Esophagus squamous epithelium (tissue), 5 donors: ENCODE measurements around the gene HIF1AN. TPM values are rescaled to one million over a fixed set of nuclear protein-coding genes. Genes with fewer than 3 reads are reported as not detected.

Experiments used
- DNase-seq: peaks from one replicate; lab custom pipeline; 2025; lab: John Stamatoyannopoulos, UW
- H3K27ac ChIP-seq, 4 donors: fragments of 200-600 bp; sonication (generic); one replicate each; pipeline ENCODE4 v1.5.1; 2016 to 2019; ENCODE audit warnings: mild to moderate bottlenecking in 1 of 4
- H3K27me3 ChIP-seq, 4 donors: fragments of 200-600 bp; sonication (generic); 1 replicate in 3 of 4; 2 replicates in 1 of 4; pipeline versions ENCODE4 v1.5.1 to v1.6.0; 2017 to 2021; ENCODE audit warnings: antibody characterized with exemption in 1 of 4
- H3K36me3 ChIP-seq, 3 donors: fragments of 200-600 bp; sonication (generic); one replicate each; pipeline ENCODE4 v1.5.1; 2016 to 2019
- H3K4me1 ChIP-seq, 3 donors: fragments of 200-600 bp; sonication (generic); one replicate each; pipeline ENCODE4 v1.5.1; 2017 to 2019
- H3K4me3 ChIP-seq, 4 donors: fragments of 200-600 bp; sonication (generic); 1 replicate in 3 of 4; 2 replicates in 1 of 4; pipeline ENCODE4 v1.5.1; 2016 to 2019; ENCODE audit warnings: mild to moderate bottlenecking in 2 of 4, moderate library complexity in 1 of 4
- H3K9me3 ChIP-seq, 3 donors: fragments of 200-600 bp; sonication (generic); one replicate each; pipeline ENCODE4 v1.5.1; 2016 to 2019
- CTCF ChIP-seq, 6 experiments: fragments of 450-650 bp in 4 of 6; fragments of 200-600 bp in 2 of 6; sonication (generic) in 2 of 6; IDR thresholded peaks; one replicate each; pipeline ENCODE4 v1.5.1; 2016 to 2019; ENCODE audit warnings: antibody characterized with exemption in 6 of 6, mild to moderate bottlenecking in 4 of 6, moderate library complexity in 4 of 6
- POLR2A ChIP-seq, 4 donors: fragments of 450-650 bp; IDR thresholded peaks; one replicate each; pipeline ENCODE4 v1.6.1; 2017; ENCODE audit warnings: antibody characterized with exemption in 4 of 4, mild to moderate bottlenecking in 4 of 4, moderate library complexity in 3 of 4
- WGBS, 2 donors: methylation state at CpG; one replicate each; pipeline ENCODE4 v1.1.5; 2018; 5-methylcytosine and 5-hydroxymethylcytosine counted together
- intact Hi-C: fragments of 100-400 bp; cut with DNase I; formaldehyde crosslinking; loops from one replicate; pipeline ENCODE4 v1.15.0; 2022
- total RNA-seq, 4 donors: library from RNA; depleted of rRNA; stranded (reverse); fragments of >200 nt; gene quantifications; one replicate each; pipeline ENCODE4 v1.1.0, GENCODE V29; 2016
- donor health status: DM: yes; HTN: yes; CAD: no.

Gene HIF1AN
- total RNA-seq, 4 donors from 2014 or later: 8.6 to 13.2 (median 11.6) TPM

- intact Hi-C loops: no loop called here
- H3K27me3 ChIP-seq: peaks cover 0 to 10% (median 0%) of the 10 kb centered on the region in 4 donors
- peaks cover 13 to 32% (median 14%) of the 10 kb centered on the region in 3 donors for H3K4me1 ChIP-seq
- TF ChIP-seq CTCF (IDR thresholded peaks at IDR 0.05) (no peak), POLR2A (IDR thresholded peaks at IDR 0.05) (no peak)
- H3K27ac ChIP-seq: no peak overlapping the region
- H3K9me3 ChIP-seq: no peaks in the 10 kb centered on the region
- WGBS, 2 donors: 81 to 94% methylated on average over 6 of the region's 6 CpGs
- no peak overlapping the region for H3K4me3 ChIP-seq
- no peak for DNase-seq
- peaks cover 7 to 55% (median 13%) of the 10 kb centered on the region in 3 donors for H3K36me3 ChIP-seq
Measured at GRCh38 chr10:100524206-100524605, 11.5 kb upstream of the HIF1AN start.

DNA sequence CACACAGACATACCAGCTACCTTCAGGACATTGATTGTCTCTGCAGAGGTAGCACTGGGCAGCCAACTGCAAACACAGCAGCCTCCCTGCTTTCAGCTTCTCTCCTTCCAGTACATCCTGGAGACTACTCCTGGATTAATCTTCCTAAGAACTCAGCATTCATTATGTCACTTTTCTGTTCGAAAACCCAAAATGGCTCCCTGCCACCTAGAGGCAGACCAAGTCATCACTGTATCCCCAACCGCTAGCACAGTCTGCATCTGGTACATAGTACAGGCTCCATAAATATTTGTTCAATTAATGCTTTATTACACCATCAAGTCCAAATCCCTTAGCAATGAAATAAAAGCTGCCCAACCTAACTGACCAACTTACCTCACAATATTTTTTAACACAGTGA, 11.1 kb upstream of the HIF1AN start:
- no peak overlapping the region for H3K27ac ChIP-seq

GRCh38 chr10:100528123-100528886, 7.4 kb upstream of the HIF1AN start:
- no peak for DNase-seq
- intact Hi-C loops: no loop called here
- 32 to 41% methylated on average over 6 to 7 of the region's 7 CpGs for WGBS, 2 donors
- H3K9me3 ChIP-seq: no peaks in the 10 kb centered on the region
- TF ChIP-seq POLR2A (IDR thresholded peaks at IDR 0.05) (no peak), CTCF (IDR thresholded peaks at IDR 0.05) (no peak)
- H3K4me3 ChIP-seq: peak overlapping the region; percentile 81 to 94 (median 86)
- H3K27ac ChIP-seq: peak overlapping the region in 3 of 4 donors; percentile 82 to 92 (median 89)
- peaks cover 7 to 31% (median 11%) of the 10 kb centered on the region in 3 donors for H3K4me1 ChIP-seq
- no peaks in the 10 kb centered on the region for H3K27me3 ChIP-seq
- peaks cover 7 to 46% (median 13%) of the 10 kb centered on the region in 3 donors for H3K36me3 ChIP-seq

More for the DNA sequence above, 11.1 kb upstream of the HIF1AN start:
- no peaks in the 10 kb centered on the region for H3K9me3 ChIP-seq
- TF ChIP-seq CTCF (IDR thresholded peaks at IDR 0.05) (no peak), POLR2A (IDR thresholded peaks at IDR 0.05) (no peak)
- peaks cover 7 to 55% (median 13%) of the 10 kb centered on the region in 3 donors for H3K36me3 ChIP-seq
- DNase-seq: no peak
- 79 to 83% methylated on average over 2 of the region's 2 CpGs for WGBS, 2 donors
- H3K4me1 ChIP-seq: peaks cover 8 to 29% (median 11%) of the 10 kb centered on the region in 3 donors
- H3K4me3 ChIP-seq: no peak overlapping the region
- intact Hi-C loops: no loop called here
- H3K27me3 ChIP-seq: peaks cover 0 to 6% (median 0%) of the 10 kb centered on the region in 4 donors

GRCh38 chr10:100528921-100529474, 6.7 kb upstream of the HIF1AN start:
- Histone ChIP-seq H3K4me1 (peaks cover 7 to 31% (median 11%) of the 10 kb centered on the region in 3 donors), H3K27me3 (no peaks in the 10 kb centered on the region), H3K9me3 (no peaks in the 10 kb centered on the region), H3K27ac (peak overlapping the region; percentile 82 to 92 (median 86)), H3K4me3 (peak overlapping the region; percentile 81 to 94 (median 86)), H3K36me3 (peaks cover 7 to 39% (median 9%) of the 10 kb centered on the region in 3 donors)
- intact Hi-C loops: no loop called here
- WGBS, 2 donors: 0% methylated on average over 10 to 16 of the region's 18 CpGs
- no peak for DNase-seq
- TF ChIP-seq CTCF (IDR thresholded peaks at IDR 0.05): no peak
- no peak for TF ChIP-seq POLR2A (IDR thresholded peaks at IDR 0.05)
